ENCODE results near the gene GUF1.

- TF ChIP-seq TAF1 (IDR thresholded peaks at IDR 0.05; ENCODE audit: low read depth) (no peak), CEBPB (IDR thresholded peaks at IDR 0.05) (no peak), CREB1 (IDR thresholded peaks at IDR 0.05; ENCODE audit: low read depth) (no peak), USF1 (IDR thresholded peaks at IDR 0.05) (no peak), ZBTB7A (IDR thresholded peaks at IDR 0.05; ENCODE audit: low read depth) (no peak), TEAD4 (IDR thresholded peaks at IDR 0.05) (no peak), EP300 (IDR thresholded peaks at IDR 0.05; ENCODE audit: borderline replicate concordance) (no peak), YY1 (IDR thresholded peaks at IDR 0.05; ENCODE audit: low read depth) (no peak), EGR1 (IDR thresholded peaks at IDR 0.05) (no peak)
These were observed 45.5 kb upstream of the GUF1 start for GRCh38 chr4:44632733-44633132.
